Smooth muscle cell of the brain vasculature (primary cell): ENCODE data around the gene PRKCH.
A peak's percentile ranks its signal among the peaks of the same experiment; 100 is the strongest.

Source experiments
- DNase-seq: peaks from one replicate; pipeline ENCODE4 v3.0.0-alpha.2; 2012; ENCODE audit warnings: low read depth, low spot score

The PRKCH gene

DNA sequence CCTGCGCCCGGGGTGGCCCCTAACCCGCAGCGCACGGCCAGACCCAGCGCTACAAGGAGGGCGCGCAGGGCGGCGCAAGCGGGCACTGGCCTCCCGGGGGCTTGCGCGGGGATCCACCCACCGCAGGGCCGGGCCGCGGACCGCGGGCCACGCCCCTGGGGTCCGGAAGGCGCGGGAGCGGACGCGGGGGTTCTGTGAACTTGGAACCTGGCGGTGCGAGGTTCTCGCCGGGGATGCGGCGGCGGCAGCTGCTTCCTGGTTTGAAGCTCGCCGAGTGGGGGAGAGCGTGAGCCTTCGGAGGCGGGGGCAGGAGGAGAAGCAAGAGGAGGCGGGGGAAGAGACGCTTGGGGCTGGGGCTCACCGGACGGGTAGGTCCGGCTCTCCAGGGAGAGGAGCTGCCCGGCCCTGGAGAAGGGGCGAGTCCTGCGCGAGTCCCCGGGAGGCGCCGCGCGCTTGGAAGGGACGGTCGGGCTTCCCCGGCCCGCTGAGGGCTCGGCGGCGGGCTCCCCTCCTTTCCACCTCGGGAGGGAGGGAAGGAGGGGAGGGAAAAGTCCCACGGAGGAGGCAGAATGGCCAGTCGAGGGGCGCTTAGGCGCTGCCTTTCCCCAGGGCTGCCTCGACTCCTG is at the start of gene PRKCH:
Gene PRKCH (plus strand): TSS at position 195 of the 626 bp plus-strand sequence. CDS start 523 bp downstream, outside the sequence.
- DNase-seq, result peak; percentile 18

DNA sequence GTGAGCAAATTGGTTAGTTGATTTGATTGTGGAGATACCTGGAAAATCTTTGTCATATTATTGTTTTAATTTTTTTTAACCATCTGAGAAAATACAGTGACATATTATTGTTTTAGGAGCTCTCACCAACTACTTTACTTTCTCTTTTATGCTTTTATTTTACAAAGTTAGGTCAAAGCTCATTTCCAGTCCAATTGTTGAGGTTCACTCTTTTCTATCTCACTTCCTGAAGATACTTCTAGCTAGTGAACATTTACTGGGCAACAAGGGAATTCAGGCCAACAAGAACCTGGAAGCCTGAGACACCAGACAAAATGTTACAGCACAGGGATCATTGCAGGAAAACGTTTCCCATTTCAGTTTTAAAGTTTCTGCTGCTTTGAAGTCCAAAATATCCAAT is 44.1 kb upstream of the PRKCH start:
- DNase-seq, result no peak

DNA sequence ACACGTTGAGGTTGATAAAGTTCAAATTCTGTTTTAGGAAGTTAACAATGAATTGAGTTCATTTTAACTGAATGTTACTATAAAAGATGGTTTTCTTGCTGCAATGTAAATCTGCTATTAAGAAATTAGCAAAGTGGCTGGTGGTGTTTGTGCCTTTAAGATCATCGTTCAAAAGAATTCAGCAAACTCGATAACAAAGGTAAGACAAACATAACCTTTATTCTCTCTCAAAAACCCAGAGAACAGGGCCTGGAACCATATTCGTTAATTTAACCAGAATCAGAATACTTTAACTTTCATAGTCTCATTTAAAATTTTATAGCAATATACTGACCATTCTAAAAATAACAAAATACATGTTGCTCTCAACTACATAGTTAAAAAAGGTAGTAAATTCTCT is 43.6 kb upstream of the PRKCH start:
- DNase-seq, result no peak

DNA sequence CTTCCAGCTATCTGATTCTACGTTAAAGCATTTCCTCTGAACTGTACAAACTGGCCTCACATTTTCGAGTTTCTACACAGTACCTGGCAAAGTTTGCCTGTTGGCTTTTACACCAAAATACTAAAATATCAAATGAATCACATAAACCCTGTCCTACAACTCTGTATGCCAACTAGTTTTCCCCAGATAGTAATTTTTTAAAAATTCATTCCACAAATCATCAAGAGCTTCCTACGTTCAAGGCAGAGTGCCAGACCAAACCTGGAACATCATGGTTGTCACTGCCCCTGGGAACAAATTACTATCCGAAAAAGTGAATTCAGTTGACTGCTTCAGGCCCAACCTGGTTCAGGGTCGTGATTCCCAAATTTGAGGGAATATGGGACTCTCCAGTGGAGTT is 42.3 kb upstream of the PRKCH start:
- no peak for DNase-seq

DNA sequence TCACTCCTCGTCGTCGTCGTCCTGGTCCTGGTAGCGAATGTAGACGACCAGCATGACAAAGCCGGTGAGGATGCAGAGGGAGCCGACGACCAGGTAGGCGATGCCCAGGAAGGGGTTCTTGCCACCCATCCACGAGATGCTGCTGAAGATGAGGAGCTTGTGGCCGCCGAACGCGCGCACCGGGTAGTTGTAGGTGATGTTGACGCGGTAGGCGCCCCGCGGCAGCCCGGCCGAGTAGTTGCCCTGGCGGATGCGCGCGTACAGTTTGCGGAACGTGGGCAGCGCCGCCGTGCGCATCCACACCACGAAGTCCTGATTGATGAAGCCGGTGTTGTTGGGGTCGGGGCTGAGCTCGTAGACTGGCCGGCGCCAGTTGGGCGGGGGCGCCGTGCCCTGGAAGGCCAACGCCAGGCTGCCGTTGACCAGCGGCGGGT is 41.3 kb upstream of the PRKCH start:
- no peak for DNase-seq

DNA sequence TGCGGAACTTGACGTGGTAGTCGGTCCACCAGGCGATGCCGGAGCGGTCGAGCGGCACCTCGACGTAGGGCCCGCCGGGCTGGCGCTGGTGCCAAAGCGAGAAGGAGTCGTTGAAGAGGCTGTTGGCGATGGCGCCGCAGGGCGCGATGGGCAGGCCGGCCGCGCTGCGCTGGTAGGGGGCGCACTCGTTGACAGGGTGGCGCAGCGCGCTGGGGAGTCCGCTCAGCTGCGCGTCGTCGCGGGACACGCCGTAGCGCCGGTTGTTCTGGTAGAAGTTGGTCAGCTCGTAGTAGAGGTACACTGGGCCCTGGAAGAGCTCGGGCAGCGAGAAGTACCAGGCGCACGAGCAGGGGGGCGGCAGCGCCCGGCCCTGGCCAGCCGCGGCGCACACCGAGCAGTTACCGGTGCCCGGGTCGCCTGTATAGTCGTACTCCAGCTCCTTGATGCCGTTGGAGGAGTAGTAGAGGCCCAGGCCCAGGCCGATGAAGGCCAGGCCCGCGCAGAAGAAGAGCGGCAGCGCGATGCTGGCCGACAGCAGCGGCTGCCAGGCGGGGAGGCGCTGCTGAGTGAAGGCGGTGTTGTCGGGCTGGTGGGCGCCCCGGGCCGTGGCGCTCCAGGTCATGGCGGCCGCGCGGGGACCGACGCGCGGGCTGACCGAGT is 40.7 kb upstream of the PRKCH start:
- DNase-seq, result no peak

DNA sequence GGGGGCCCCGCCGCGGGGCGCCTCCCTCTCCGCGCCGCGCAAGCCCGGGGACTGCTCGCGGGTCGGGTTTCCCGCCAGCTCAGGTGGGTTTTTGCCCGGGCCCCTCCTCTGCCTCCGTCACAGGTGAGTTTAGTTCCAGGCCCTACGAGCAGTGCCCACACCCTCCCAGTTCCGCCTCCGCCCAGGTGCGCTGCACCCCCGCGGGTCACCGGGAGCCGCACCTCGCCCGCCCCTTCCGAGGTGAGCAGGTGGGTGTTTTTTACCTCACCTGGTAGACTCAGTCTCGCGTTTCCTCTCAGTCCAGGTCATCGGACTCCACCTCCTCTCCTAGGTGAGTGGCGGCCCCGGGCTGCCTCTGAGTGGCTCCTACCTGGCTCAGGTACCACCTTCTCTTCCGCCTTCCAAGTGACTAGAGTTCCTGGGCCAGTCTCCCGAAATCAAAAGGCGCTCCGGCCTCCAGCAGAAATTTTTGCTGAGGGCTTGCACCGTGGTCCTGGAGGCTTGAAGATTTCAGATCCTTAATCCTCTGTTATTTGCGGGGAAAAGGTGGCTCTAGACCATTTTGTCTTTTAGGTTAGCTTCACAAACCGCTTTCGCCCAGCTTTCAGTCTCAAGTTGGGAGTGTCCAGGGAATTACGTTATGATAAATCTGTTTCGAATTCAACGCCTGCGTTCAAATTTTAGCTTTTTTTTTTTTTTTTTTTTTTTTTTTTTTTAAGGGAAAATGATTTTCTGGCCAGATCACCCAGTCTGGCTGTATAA is 40.0 kb upstream of the PRKCH start, which contains the start of gene TMEM30B:
Gene TMEM30B (minus strand): TSS at position 153 of the 762 bp plus-strand sequence. CDS start 191 bp downstream, outside the sequence.
- no peak for DNase-seq

DNA sequence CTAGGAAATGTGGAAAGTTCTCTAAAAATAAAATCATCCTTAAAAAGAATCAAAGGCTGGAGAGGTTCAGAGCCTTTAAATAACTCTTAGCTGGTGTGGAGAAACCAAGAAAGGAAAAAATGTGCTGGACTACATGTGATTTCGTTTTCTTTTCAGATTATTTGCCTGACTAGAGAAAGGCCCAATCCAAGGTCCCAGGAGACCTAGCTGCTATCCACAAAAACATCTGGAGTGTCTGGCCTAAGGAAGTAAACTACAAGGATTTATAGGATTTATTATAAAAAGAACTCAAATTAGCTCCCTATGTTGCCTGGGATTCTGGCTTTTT is 39.5 kb upstream of the PRKCH start:
- DNase-seq, result no peak

DNA sequence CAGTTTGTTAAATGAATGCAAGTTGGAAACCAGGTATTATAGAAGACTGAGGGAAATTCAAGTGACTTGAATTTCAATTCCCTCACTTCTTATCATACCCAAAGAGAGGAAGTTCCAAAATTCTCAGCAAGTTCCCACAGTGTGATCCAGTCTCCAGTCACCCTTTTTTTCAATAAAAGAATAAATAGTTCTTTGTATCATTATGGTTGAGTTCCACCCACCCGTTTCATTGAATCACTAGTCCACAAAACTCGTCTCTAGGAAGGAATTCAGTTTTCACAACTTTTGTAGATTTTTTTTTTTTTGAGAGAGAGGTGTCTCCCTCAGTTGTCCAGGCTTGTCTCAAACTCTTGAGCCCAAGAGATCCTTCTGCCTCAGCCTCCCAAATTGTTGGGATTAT is 38.6 kb upstream of the PRKCH start:
- DNase-seq, result no peak

DNA sequence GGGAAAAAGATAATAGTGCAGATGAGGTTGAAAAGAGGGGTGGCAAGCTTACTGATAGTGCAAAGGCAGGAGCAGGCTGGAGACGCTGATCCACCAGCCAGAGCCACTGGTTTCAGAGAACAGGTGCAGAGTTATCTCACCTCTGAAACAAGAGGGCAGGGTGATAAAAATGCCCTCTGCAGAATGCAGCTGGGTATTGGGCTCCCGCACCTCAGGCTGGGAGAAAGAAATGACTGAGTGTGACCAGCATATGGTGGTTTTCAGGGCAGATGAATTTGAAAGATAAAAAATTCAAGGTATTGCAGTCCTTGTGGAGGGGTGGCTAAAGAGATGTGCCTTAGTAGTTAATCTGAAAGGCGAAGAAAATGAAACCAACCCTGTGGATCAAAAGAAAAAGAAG is 37.4 kb upstream of the PRKCH start:
- DNase-seq, result no peak

DNA sequence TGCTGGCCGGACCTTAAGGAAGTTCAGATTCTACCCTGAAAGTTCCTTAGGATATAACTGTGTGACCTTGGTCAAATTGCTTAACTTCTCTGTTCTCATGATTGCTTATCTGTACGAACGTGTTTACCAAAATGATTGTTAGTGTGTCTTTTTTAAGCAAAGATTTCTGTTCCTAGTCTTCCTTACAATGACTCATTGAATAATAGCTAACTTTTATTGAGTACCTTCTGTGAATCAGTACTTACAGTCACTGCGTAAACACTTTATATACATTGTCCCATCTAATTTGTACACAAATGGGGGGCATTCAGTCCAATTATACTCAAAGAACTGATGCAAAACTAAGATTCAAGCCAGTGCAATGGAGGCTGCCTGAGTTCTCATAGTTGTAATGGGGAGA is 36.0 kb upstream of the PRKCH start:
- no peak for DNase-seq

DNA sequence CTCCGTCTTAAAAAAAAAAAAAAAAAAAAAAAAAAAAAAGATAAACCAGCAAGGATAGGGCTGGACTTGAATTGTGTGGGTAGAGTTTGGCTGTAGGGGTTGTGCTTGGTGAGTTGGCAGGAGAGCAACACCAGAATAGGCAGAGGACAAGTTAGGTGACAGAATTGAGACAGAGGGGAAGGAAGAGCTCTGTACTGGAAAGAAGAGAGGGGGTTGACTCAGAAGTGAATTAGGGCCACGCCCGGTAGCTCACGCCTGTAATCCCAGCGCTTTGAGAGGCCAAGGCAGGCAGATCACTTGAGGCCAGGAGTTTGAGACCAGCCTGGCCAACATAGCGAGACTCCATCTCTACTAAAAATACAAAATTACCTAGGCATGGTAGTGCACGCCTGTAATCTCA is 34.2 kb upstream of the PRKCH start:
- DNase-seq, result no peak

DNA sequence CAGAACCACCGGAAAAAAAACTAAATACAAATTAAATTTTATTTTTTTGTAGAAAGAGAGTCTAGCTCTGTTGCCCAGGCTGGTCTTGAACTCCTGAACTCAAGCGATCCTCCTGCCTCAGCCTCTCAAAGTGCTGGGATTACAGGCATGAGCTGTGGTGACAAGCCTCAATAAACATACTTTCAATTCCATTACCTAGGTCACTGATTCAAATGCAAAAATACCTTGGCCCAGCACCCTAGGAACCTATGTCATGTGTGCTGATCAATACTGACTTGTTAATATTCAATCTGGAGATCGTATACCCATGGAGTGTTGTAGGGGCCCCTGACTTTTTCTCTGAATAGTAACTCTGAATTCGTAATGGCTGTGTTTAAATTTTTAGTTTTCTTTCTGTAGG is 33.2 kb upstream of the PRKCH start:
- no peak for DNase-seq

DNA sequence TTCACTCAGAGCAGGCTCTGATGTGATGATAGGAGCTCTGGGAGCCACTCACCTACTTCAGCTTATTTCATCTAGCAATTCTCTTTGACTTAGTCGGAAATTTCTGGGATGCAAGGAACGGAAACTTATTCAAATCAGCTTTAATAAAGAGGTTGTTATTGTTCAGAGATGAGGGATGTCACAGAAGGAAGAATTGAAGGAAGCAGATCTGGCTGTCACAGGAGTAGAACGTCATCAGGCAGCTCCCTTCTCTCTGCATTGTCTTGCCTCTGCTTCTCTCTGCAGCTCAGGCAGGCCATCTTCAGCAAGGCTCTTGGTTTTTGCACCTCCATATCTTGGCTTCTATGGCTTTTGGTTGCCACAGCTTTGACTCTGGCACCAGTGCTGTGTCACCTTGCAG is 32.7 kb upstream of the PRKCH start:
- DNase-seq, result no peak

DNA sequence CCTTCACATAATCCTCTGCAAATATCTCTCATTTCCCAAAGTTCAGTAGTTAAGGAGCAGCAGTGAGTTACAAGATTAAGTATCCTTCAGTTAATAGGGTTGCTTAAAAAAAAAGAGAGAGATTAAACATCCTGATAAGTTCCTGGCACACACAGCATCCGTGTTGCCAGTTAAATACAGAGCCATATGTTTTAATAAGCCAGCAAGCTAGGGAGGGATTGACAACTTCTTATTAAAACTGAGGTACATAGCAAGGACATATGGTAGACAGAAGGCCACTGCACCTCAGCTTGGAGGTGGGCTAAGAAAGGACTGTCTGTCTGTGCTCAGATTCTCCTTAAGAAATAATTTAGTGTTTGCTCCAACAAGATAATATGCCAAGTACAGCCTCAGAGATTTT is 30.7 kb upstream of the PRKCH start:
- no peak for DNase-seq

DNA sequence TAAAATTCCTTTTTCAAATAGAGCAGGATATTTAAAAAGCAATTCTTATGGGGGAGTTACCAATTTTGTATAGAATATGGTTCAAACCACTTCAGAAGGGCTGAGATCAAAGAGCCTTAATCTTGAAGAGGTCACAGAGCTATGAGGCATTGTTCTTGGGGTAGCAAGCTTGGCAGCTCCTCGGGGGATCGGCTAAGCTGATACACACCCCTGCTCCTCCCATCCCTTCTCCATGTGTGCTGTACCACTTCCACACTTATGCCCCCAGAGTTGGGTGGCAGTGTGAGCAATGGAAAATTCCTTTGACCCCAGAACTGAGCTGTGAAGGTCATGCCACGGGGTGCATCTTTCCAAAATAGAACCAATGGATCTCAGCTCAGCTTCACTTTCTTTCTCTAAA is 25.2 kb upstream of the PRKCH start:
- no peak for DNase-seq

DNA sequence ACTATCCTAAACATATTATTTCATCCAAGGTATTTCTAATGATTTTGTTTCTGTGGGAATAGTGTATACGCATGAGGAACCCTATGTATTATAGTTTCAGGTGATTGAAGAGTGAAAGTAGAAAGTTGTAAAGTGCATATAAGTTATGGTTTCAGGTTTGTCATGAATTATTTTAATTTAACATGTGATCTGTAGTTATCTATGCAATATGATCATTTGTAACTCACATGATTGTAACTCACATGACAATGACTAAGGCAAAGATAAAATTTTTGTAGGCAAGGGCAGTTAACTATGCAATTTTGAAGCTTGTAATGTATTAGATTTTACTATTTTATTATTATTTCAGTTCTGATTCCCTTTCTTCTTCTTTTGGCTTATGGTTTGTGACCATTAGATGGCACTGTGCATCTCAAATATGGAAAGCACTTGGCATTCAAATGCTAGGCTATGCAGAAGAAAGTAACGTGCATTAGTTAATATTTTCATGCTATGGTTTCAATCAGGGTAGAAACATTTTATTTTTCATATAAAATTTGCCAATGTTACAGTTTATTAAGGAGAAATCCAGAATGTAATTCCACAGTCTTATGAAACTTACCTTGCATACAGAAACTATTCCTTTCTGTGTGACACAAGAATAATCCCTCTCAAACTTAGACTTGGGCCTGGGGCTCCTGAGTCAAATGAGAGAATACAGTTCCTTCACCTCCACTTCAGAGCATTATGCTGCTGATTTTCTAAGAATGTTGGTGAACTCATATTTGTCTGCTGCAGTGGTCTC is 24.5 kb upstream of the PRKCH start:
- DNase-seq, result no peak

DNA sequence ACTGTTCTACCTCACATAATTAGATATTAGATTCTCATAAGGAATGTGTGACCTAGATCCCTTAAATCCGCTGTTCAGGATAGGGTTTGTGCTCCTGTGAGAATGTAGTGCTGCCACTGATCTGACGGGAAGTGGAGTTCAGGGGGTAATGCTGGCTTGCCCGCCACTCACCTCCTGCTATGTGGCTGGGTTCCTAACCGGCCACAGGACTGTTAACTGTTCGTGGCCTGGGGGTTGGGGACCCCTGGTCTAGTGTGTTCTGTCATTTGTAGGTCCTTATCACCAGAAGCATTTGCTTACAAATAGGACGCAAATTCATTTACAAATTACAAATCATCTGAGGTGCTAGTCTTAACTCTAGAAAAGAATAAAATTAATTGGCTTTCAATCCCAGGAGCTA is 23.8 kb upstream of the PRKCH start:
- DNase-seq, result no peak

DNA sequence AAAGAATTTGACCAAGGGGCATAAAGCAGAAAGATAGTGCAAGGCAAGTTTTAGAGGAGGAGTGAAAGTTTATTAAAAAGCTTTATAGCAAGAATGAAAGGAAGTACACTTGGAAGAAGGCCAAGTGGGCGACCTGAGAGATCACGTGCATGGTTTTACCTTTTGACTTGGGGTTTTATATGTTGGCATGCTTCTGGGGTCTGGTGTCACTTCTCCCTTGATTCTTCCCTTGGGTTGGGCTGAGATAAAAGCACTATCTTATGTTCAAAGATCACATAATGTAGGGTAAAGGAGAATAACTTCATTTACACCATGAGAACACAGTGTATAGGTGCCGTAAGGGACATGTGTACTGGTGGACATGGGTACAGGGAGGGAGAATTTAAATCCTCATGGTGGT is 22.6 kb upstream of the PRKCH start:
- no peak for DNase-seq

DNA sequence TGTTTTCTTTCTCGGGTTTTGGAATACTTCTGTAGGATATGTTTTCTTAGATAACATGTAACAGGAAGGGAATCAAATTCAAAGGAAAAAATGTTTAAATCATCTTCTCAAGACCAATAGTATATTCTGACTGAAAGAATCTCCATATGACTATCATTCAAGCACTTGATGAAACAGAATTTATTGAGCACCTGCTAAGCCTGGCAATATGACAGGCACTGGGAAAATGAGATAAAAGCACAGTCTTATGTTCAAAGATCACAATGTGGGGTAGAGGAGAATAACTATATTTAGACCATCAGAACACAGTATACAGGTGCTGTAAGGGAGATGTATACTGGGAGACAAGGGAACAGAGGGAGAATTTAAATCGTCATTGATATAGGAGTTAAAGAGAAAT is 21.2 kb upstream of the PRKCH start:
- DNase-seq, result no peak

DNA sequence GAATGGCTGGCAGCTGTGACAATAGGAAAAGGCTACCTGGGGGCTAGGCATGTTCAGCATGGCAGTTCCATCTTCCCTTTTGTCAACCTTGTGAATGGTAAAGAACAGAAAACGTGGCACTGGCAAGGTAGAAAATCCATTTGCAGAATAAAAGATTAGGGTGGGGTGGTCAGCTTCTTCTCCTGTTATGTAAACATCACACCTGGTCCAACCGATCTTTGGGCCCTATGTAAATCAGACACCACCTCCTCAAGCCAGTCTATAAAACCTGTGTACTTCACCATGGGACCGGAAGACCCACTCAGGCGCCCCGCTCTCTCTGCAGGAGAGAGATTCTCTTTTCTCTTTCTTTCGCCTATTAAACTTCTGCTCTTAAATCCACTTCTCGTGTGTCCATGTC is 20.6 kb upstream of the PRKCH start:
- no peak for DNase-seq

DNA sequence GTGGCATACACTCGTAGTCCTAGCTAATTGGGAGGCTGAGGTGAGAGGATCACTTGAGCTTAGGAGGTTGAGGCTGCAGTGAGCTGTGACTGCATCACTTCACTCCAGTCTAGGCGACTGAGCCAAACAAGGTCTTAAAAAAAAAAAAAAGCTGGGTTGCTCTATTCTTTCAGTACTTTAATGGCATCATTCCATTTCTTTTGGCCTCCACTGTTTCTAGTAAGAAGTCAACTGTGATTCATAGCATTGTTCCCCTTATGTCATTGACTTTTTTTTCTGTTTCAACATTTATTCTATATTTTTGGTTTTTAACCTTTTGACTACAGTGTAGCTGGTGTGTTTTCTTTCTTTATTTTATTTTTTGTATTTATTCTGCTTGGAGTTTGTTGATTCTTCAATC is 16.7 kb upstream of the PRKCH start:
- no peak for DNase-seq
